Sigmoid colon (tissue), 7 donors: ENCODE measurements around the gene ENOX2. TPM values are rescaled to one million over a fixed set of nuclear protein-coding genes. Genes with fewer than 3 reads are reported as not detected.

ENCODE experiments used
- DNase-seq: peaks from one replicate; pipeline ENCODE4 v3.0.0-alpha.2; 2019
- H3K27ac ChIP-seq, 4 donors: fragments of 200-600 bp; sonication (generic); one replicate each; pipeline ENCODE4 v1.5.1; 2016 to 2019; ENCODE audit warnings: mild to moderate bottlenecking in 1 of 4
- H3K27me3 ChIP-seq, 3 donors: fragments of 200-600 bp; sonication (generic); one replicate each; pipeline ENCODE4 v1.5.1; 2019; ENCODE audit warnings: mild to moderate bottlenecking in 1 of 3
- H3K36me3 ChIP-seq, 4 donors: fragments of 200-600 bp; sonication (generic); one replicate each; pipeline ENCODE4 v1.5.1; 2016 to 2019
- H3K4me1 ChIP-seq, 4 donors: fragments of 200-600 bp; sonication (generic); one replicate each; pipeline ENCODE4 v1.5.1; 2017 to 2019
- H3K4me3 ChIP-seq, 4 donors: fragments of 200-600 bp; sonication (generic); one replicate each; pipeline ENCODE4 v1.5.1; 2017 to 2019; ENCODE audit warnings: mild to moderate bottlenecking in 2 of 4, moderate library complexity in 1 of 4
- H3K9me3 ChIP-seq, 4 donors: fragments of 200-600 bp in 3 of 4; sonication (generic) in 3 of 4; one replicate each; pipeline versions ENCODE4 v1.5.1 to v1.6.1; 2013 to 2019
- EP300 ChIP-seq, 4 donors: sonication (generic); formaldehyde crosslinking; IDR thresholded peaks; one replicate each; pipeline ENCODE4 v1.6.1; 2017; ENCODE audit warnings: antibody characterized with exemption in 4 of 4
- POLR2A ChIP-seq, 2 donors: fragments of 450-650 bp; IDR thresholded peaks; one replicate each; pipeline ENCODE4 v1.6.1; 2016; ENCODE audit warnings: antibody characterized with exemption in 2 of 2, mild to moderate bottlenecking in 2 of 2, moderate library complexity in 2 of 2
- POLR2AphosphoS5 ChIP-seq, 4 donors: sonication (generic); formaldehyde crosslinking; IDR thresholded peaks; one replicate each; pipeline ENCODE4 v1.6.1; 2017; ENCODE audit warnings: antibody characterized with exemption in 4 of 4
- WGBS, 2 donors: extraction: QIAGEN DNeasy Blood & Tissue Kit; methylation state at CpG; one replicate each; pipeline ENCODE4 v1.1.7; 2013; 5-methylcytosine and 5-hydroxymethylcytosine counted together
- intact Hi-C: fragments of 100-400 bp; cut with DNase I; formaldehyde crosslinking; loops from one replicate; pipeline ENCODE4 v1.15.1; 2023
- polyA plus RNA-seq, 3 donors: library from polyadenylated mRNA; stranded (reverse); fragments of 200-250 nt; gene quantifications; one replicate each; pipeline ENCODE4 v1.2.3, GENCODE V29; 2013
- total RNA-seq, 4 donors: library from RNA; depleted of rRNA; stranded (reverse); fragments of >200 nt; gene quantifications; one replicate each; pipeline ENCODE4 v1.1.0, GENCODE V29; 2016
- TF ChIP-seq, protein P1 (sequence below), 4 experiments: fragments of 450-650 bp in 3 of 4; fragments of 200-600 bp in 1 of 4; IDR thresholded peaks; one replicate each; pipeline ENCODE4 v1.5.1; 2016 to 2019; ENCODE audit warnings: antibody characterized with exemption in 4 of 4, mild to moderate bottlenecking in 3 of 4, moderate library complexity in 2 of 4
- donor health status: healthy with polysubstance abuse.
- donor health status: Bipolar disorder and iron deficiency.
- donor health status: healthy.

Gene ENOX2
- total and polyA plus RNA-seq, 7 donors: 2.4 to 28.9 (median 18.8) TPM

DNA sequence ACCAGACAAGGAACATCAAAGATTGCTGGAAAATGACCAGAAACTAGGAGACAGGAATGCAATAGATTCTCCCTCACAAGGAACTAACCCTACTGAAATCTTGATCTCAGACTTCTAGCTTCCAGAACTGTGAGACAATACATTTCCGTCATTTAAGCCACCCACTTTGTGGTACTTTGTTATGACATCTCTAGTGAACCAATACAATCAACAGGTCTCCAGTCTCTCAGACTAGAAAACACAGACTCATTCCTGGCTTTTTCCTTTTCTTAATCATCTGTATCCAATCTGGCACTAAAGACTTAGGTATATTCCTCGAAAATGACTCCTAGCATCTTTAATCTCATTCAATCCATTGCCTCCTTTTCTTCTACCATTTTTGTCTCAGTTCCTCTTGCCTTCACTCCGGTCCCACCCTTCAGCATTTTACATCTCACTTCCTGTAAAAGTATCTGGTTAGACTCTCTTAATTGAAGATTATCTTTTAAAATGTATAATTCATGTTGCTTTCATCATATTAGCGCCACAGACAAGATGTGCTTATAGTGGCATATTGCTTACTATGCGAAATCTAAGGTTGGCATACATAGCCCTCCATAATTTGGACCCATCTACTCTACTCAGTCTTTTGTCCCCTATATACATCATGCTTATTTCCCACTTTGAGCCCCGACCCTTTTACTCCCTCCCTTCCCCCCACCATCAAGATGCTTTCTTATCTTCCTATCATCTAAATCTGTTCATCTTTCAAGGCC, 250.0 kb downstream of the ENOX2 start:
- H3K27me3 ChIP-seq: no peaks in the 10 kb centered on the region
- WGBS, 2 donors: 94 to 97% methylated on average over 6 of the region's 6 CpGs

DNA sequence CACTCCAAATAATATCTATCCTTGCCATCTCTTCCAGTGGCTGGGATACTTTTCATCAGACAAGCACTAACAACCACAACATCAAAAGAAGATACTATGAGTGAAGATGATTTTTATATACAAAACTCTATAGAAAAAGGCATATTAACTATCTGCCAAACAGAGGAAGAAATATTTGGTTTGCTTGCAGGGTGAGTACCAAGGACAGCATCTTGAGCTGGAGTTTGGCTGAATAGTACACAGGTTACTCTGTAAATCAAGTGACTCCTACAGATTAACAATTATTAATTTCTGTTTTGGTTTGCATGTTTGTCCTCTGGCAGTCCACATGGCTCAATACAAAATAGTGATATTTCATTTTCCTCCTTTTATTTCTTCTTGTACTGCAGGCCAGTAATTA, 253.3 kb downstream of the ENOX2 start:
- Histone ChIP-seq H3K4me1 (no peaks in the 10 kb centered on the region), H3K36me3 (no peaks in the 10 kb centered on the region), H3K9me3 (no peaks in the 10 kb centered on the region), H3K27me3 (no peaks in the 10 kb centered on the region), H3K27ac (no peak overlapping the region), H3K4me3 (no peak overlapping the region)
- intact Hi-C loops: no loop called here
- no peak for DNase-seq
- no peak for TF ChIP-seq POLR2A (IDR thresholded peaks at IDR 0.05)

More for the DNA sequence above, 250.0 kb downstream of the ENOX2 start:
- no peak overlapping the region for H3K4me3 ChIP-seq
- H3K9me3 ChIP-seq: no peaks in the 10 kb centered on the region
- no peak overlapping the region for H3K27ac ChIP-seq
- TF ChIP-seq EP300 (IDR thresholded peaks at IDR 0.05): no peak
- TF ChIP-seq POLR2AphosphoS5 (IDR thresholded peaks at IDR 0.05): no peak
- TF ChIP-seq POLR2A (IDR thresholded peaks at IDR 0.05): no peak
- TF ChIP-seq, protein P1, sequence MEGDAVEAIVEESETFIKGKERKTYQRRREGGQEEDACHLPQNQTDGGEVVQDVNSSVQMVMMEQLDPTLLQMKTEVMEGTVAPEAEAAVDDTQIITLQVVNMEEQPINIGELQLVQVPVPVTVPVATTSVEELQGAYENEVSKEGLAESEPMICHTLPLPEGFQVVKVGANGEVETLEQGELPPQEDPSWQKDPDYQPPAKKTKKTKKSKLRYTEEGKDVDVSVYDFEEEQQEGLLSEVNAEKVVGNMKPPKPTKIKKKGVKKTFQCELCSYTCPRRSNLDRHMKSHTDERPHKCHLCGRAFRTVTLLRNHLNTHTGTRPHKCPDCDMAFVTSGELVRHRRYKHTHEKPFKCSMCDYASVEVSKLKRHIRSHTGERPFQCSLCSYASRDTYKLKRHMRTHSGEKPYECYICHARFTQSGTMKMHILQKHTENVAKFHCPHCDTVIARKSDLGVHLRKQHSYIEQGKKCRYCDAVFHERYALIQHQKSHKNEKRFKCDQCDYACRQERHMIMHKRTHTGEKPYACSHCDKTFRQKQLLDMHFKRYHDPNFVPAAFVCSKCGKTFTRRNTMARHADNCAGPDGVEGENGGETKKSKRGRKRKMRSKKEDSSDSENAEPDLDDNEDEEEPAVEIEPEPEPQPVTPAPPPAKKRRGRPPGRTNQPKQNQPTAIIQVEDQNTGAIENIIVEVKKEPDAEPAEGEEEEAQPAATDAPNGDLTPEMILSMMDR (IDR thresholded peaks at IDR 0.05): no peak
- no peak for DNase-seq
- intact Hi-C loops: no loop called here
- no peaks in the 10 kb centered on the region for H3K36me3 ChIP-seq
- H3K4me1 ChIP-seq: no peaks in the 10 kb centered on the region

DNA sequence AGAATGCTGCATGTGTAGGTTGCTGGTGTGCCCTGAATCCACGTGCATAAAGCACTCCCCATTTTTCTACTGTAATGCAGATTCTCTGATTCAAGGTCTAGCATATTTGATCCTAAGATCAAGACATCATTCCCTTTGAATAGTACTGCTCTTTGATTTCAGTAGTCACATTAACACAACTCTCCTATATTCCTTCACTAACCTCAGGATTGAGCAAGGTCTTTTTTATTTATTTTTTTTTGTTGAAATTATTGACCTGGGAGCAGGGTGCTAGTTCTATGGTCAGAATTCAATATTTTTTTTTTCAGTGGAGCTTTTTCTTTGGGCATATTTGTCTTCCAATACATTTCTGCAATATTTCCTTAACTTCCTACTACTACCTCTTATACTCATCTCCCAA, 255.5 kb downstream of the ENOX2 start:
- intact Hi-C loops: no loop called here
- no peak for DNase-seq
- TF ChIP-seq POLR2A (IDR thresholded peaks at IDR 0.05): no peak
- no peak for TF ChIP-seq EP300 (IDR thresholded peaks at IDR 0.05)
- TF ChIP-seq, protein P1 (IDR thresholded peaks at IDR 0.05): no peak
- no peak for TF ChIP-seq POLR2AphosphoS5 (IDR thresholded peaks at IDR 0.05)
- H3K27me3 ChIP-seq: no peaks in the 10 kb centered on the region
- H3K36me3 ChIP-seq: no peaks in the 10 kb centered on the region
- H3K9me3 ChIP-seq: no peaks in the 10 kb centered on the region
- H3K27ac ChIP-seq: no peak overlapping the region
- H3K4me1 ChIP-seq: no peaks in the 10 kb centered on the region
- WGBS, 2 donors: 82 to 87% methylated on average over 1 of the region's 1 CpG
- no peak overlapping the region for H3K4me3 ChIP-seq

DNA sequence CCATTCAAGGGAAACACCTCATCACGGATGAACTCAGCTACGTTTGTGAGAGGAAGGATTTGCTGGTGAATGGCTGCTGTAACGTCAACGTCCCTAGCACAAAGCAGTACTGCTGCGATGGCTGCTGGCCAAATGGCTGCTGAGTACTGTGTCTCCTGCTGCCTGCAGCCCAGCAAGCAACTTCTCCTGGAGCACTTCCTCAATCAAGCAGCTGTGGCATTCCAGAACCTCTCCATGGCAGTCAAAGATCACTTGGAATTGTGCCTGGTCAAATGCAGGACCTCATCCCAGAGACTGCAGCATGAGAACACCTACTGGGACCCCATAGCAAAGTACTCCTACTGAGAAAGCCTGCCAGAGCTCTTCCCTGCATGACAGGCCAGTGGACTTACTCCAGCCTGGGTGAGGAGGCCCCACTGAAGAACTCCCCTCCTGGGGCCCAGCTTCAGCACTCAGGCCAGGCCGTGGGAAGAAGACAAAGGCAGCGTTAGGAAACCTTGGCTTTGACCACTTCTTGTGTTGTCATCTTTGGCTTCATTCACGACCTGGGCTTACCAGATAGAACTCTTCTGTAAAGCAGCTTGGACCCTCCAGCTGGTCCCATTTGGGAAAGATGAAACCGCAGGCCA, 256.9 kb downstream of the ENOX2 start:
- no peak for TF ChIP-seq POLR2A (IDR thresholded peaks at IDR 0.05)
- no peak for TF ChIP-seq POLR2AphosphoS5 (IDR thresholded peaks at IDR 0.05)
- TF ChIP-seq, protein P1 (IDR thresholded peaks at IDR 0.05): no peak
- no peak for TF ChIP-seq EP300 (IDR thresholded peaks at IDR 0.05)
- H3K4me1 ChIP-seq: no peaks in the 10 kb centered on the region
- H3K9me3 ChIP-seq: no peaks in the 10 kb centered on the region
- no peaks in the 10 kb centered on the region for H3K36me3 ChIP-seq
- intact Hi-C loops: no loop called here
- no peak for DNase-seq
- H3K4me3 ChIP-seq: no peak overlapping the region
- WGBS, 2 donors: 77 to 88% methylated on average over 9 of the region's 9 CpGs
- no peak overlapping the region for H3K27ac ChIP-seq
- H3K27me3 ChIP-seq: no peaks in the 10 kb centered on the region

DNA sequence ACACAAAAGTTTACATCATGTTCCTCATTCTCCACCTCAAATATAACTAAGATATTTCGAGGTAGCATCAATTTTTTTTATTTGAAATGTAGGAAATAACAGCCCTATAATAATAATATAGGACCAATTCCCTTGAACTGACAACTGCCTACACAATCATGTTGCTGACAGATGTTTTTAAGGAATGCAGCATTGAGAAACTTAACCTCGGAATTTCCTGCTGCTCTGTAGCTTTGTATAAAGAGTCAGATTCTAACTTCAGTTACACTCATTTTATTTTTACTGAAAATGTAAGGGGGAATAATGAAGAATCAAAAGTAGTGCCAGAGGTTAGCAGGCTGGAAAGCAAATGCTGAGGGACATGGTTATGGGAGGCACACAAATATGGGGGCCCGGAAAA, 265.4 kb downstream of the ENOX2 start:
- Histone ChIP-seq H3K36me3 (no peaks in the 10 kb centered on the region), H3K9me3 (no peaks in the 10 kb centered on the region), H3K4me3 (no peak overlapping the region), H3K27ac (no peak overlapping the region), H3K27me3 (no peaks in the 10 kb centered on the region), H3K4me1 (no peaks in the 10 kb centered on the region)
- TF ChIP-seq POLR2A (IDR thresholded peaks at IDR 0.05): no peak
- TF ChIP-seq, protein P1 (IDR thresholded peaks at IDR 0.05): no peak
- 85 to 86% methylated on average over 3 of the region's 3 CpGs for WGBS, 2 donors
- intact Hi-C loops: no loop called here
- no peak for DNase-seq
